IPS DF 4.7 (cell line): ENCODE measurements around the gene RTKN.

Source experiments
- DNase-seq: peaks from one replicate; pipeline ENCODE4 v3.0.0-alpha.2; 2013; ENCODE audit warnings: low spot score; ENCODE audit errors: extremely low read depth

RTKN gene

DNA sequence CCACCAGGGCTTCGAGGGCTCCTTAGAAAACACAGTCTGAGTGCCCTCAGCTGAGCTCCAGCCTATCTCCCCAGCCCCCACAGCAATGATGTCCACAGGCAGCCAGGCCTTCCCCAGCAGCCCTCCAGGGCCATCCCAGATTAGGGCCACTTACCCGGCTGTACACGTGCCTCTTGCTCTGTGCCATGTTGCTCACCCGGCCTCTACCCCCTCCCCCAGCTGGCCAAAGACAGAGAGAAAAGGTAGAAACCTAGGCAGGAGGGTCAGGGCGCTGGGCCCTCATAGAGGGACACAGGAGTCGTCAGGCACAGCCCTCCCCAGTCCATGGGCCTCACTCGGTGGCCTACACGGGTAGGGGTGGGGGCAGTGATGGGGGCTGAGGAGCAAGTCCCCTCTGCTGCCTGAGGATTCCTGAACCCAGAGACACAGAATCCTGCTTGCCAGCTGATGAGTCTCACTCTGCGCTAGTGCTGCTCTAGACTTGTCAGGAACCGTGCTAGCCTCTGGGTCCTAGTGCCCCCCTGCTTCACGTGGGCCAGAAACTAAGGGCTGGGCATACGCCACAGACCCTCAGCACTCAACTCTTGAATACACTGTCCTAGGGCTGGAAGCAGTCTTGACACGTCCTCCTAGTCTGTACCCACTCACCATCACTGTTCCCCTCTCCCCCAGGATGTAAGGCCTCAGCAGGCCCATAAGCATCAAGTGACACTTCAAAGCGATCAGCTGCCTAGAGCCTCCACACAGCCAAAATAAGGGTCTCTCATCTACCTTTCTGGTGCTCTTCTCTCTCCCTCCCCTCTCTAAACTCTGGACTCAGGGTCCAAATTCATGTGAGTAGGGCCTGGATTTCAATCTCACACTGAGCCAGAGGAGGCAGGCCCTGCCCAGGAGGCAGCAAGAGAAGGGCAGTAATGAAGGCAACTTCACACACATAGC is 61.6 kb downstream of the RTKN start, which contains the start of gene DCTN1:
Gene DCTN1 (minus strand): TSS at position 461 of the 939 bp plus-strand sequence. CDS start 274 bp downstream, at position 187.
- no peak for DNase-seq

DNA sequence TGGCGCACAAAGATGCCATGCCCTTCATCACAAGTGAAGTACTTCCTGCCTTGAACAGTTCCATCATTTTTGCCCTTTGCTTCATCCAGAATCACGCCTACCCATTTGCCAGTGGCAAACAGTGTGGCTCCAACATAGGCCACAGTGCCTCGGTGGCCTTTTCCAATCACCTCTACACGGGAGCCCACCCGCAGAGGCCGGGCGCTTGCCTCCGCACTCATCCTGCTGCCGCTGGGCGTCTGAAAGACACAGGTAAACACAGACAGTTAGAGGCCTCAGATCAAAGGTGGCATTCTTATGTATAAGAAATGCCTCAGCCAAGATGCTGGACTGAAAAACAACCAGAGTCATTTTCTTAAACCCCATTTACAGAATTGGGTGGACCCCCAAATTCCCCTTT is 63.7 kb downstream of the RTKN start:
- no peak for DNase-seq

DNA sequence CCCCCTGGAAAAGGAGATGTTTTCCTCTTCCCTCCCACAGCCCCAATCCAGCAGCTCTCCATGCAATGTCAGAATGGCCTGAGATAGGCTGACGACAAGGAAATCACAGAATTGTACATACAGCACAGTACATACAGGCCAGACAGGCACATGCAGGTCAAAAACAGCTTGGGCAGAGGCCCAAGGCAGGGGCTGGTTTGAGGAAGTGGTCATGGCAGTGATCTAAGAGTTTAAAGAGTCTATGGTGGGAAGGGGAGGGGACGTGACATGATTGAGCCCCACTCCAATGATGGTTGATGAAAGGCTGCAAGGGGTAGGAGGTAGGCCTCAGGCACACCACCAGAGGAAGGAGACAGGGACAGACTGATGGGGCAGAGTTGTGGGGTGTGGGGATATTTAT is 65.9 kb downstream of the RTKN start:
- DNase-seq, result no peak
